ENCODE results near the gene TPPP3. TPM values are rescaled to one million over a fixed set of nuclear protein-coding genes. Genes with fewer than 3 reads are reported as not detected.

The TPPP3 gene
- total and polyA plus RNA-seq, 4 donors: 164 to 371 (median 185) TPM

DNA sequence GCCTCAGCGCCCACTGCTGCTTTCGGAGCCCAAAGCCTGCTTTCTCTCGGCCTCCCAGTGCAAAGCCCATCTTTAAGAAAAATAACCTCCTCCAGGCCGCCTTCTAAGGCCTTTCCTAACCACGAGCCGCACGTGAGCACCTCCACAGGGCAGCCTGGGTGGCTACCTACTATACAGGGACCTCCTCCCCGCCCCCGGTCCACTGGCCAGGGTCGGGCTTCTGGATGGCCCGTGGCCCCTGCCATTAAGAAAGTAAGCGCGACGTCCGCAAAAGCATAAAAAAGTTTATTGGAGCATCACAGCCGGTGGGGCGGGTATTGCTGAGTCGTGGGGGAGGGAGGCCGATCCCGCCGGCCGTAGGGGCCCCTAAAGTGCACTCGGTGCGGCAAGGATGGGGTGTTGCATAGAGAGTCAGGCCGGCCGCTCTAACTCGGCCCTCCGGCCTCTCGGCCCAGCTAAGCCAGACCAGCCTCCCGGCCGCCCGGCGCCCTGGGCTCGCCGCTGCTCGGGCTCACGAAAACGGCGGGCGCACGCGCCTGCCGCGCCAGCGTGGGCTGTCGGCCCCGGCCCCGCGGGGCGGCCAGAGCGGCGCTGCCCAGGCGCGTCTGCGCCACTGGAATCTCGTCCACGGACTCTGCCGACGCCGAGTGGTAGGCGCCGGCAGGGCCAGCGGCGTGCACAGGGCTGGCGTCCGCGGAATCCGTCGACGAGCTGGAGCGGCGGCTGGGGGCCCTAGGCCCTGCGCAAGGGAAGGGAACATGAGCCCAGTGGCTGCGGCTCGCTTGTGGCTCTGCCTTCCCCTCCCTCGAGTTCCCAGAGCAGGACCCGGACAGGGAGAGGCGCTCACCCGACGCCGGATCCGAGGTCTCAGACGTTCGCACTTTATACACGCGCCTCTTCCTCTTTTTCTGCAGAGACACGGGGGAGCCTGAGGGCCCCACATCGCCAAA, 1.1 kb upstream of the TPPP3 start:
- 22 to 49% methylated on average over 80 to 88 of the region's 88 CpGs for WGBS, 2 donors
- Histone ChIP-seq H3K36me3 (ENCODE audit: control insufficient read depth in 4 of 4, insufficient read depth in 4 of 4, low read length in 4 of 4) (no peaks in the 10 kb centered on the region), H3K4me1 (ENCODE audit: control insufficient read depth in 5 of 5, insufficient read depth in 5 of 5, low read length in 5 of 5) (peaks cover 0 to 49% (median 28%) of the 10 kb centered on the region in 5 donors), H3K9me3 (ENCODE audit: control insufficient read depth in 4 of 4, insufficient read depth in 3 of 4, low read length in 3 of 4) (no peaks in the 10 kb centered on the region), H3K9ac (ENCODE audit: insufficient read depth in 1 of 2, low read length in 2 of 2) (peak overlapping the region in 1 of 2 donors; percentile 5), H3K27me3 (ENCODE audit: control insufficient read depth in 3 of 3, insufficient read depth in 3 of 3, low read length in 2 of 3) (peaks cover 0 to 9% (median 4%) of the 10 kb centered on the region in 3 donors), H3K27ac (ENCODE audit: low read depth in 1 of 2, low read length in 1 of 2) (peak overlapping the region; percentile 10 to 17), H3K4me3 (no peak overlapping the region)
- DNase-seq (peak in 2 of 3 donors; percentile 40 to 49), ATAC-seq (ENCODE audit: insufficient read depth, low FRiP score) (no peak)
- TF ChIP-seq, protein P1, sequence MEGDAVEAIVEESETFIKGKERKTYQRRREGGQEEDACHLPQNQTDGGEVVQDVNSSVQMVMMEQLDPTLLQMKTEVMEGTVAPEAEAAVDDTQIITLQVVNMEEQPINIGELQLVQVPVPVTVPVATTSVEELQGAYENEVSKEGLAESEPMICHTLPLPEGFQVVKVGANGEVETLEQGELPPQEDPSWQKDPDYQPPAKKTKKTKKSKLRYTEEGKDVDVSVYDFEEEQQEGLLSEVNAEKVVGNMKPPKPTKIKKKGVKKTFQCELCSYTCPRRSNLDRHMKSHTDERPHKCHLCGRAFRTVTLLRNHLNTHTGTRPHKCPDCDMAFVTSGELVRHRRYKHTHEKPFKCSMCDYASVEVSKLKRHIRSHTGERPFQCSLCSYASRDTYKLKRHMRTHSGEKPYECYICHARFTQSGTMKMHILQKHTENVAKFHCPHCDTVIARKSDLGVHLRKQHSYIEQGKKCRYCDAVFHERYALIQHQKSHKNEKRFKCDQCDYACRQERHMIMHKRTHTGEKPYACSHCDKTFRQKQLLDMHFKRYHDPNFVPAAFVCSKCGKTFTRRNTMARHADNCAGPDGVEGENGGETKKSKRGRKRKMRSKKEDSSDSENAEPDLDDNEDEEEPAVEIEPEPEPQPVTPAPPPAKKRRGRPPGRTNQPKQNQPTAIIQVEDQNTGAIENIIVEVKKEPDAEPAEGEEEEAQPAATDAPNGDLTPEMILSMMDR (IDR thresholded peaks at IDR 0.05; ENCODE audit: control extremely low read depth, extremely low read depth): no peak

DNA sequence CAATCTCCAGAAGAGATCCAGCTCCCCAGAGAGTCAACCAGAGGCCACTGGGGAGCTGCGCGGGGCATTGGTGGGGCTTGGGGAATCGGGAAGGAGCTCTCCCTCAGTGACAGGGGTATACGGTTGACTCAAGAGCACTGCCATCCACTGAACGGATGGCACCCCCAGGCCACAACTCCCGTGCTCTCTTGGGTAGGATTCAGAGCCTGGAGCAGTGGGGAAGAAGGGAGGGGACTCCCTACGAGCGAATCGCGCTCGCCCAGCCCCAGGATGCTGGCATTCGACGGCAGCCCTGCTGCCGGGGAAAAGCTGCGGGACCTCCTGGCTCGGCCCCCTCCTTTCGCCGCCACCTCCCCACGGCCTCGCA, 473 bp upstream of the TPPP3 start:
- Histone ChIP-seq H3K27me3 (ENCODE audit: control insufficient read depth in 3 of 3, insufficient read depth in 3 of 3, low read length in 2 of 3) (peaks cover 0 to 9% (median 4%) of the 10 kb centered on the region in 3 donors), H3K4me1 (ENCODE audit: control insufficient read depth in 5 of 5, insufficient read depth in 5 of 5, low read length in 5 of 5) (peaks cover 0 to 46% (median 23%) of the 10 kb centered on the region in 5 donors), H3K36me3 (ENCODE audit: control insufficient read depth in 4 of 4, insufficient read depth in 4 of 4, low read length in 4 of 4) (no peaks in the 10 kb centered on the region), H3K9ac (ENCODE audit: insufficient read depth in 1 of 2, low read length in 2 of 2) (no peak overlapping the region), H3K9me3 (ENCODE audit: control insufficient read depth in 4 of 4, insufficient read depth in 3 of 4, low read length in 3 of 4) (no peaks in the 10 kb centered on the region), H3K27ac (ENCODE audit: low read depth in 1 of 2, low read length in 1 of 2) (peak overlapping the region; percentile 10 to 11), H3K4me3 (no peak overlapping the region)
- ATAC-seq (ENCODE audit: insufficient read depth, low FRiP score): no peak
- TF ChIP-seq, protein P1 (IDR thresholded peaks at IDR 0.05; ENCODE audit: control extremely low read depth, extremely low read depth): no peak
- 8 to 19% methylated on average over 20 of the region's 20 CpGs for WGBS, 2 donors
- no peak for DNase-seq

DNA sequence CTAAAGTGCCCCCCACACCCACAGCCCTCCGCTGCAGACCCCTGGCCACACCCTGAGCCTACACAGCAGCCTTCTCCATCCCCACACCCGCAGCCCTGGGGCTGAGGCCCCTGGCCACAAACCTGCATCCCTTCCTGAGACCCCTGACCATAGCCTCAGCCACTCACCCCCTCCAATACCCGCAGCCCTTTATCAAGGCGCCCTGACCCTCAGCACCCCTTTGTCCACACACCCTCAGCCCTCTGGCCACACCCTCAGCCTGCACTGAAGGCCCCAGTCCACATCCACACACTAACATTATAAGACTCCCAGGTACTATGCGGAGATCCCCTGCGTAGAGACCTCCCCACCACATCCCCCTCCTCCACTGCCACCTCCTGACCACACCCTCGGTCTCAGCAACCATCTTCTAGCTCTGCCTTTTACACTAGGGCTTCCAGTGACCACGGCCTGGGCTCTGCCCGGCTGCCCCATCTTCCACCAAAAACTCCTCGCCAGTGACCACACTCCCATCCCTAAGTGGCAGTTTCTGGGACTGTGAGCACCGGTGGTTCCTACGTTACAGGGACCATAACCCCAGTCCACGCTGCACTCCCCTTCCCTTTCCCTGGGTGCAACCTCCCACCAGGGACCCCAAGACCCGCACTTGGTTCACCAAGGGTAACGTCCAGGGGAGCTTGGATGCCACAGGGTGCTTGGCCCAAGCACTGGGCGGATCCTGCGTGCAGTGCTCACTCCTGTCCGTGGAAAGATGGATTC, 818 bp downstream of the TPPP3 start:
- no peak for DNase-seq
- Histone ChIP-seq H3K27ac (ENCODE audit: low read depth in 1 of 2, low read length in 1 of 2) (peak overlapping the region in 1 of 2 donors; percentile 34), H3K9ac (ENCODE audit: insufficient read depth in 1 of 2, low read length in 2 of 2) (peak overlapping the region; percentile 1 to 63), H3K27me3 (ENCODE audit: control insufficient read depth in 3 of 3, insufficient read depth in 3 of 3, low read length in 2 of 3) (peaks cover 0 to 9% (median 4%) of the 10 kb centered on the region in 3 donors), H3K4me1 (ENCODE audit: control insufficient read depth in 5 of 5, insufficient read depth in 5 of 5, low read length in 5 of 5) (peaks cover 0 to 46% (median 19%) of the 10 kb centered on the region in 5 donors), H3K9me3 (ENCODE audit: control insufficient read depth in 4 of 4, insufficient read depth in 3 of 4, low read length in 3 of 4) (no peaks in the 10 kb centered on the region), H3K36me3 (ENCODE audit: control insufficient read depth in 4 of 4, insufficient read depth in 4 of 4, low read length in 4 of 4) (no peaks in the 10 kb centered on the region), H3K4me3 (peak overlapping the region; percentile 11)
- ATAC-seq (ENCODE audit: insufficient read depth, low FRiP score): no peak
- 67 to 79% methylated on average over 18 of the region's 18 CpGs for WGBS, 2 donors
- TF ChIP-seq, protein P1 (IDR thresholded peaks at IDR 0.05; ENCODE audit: control extremely low read depth, extremely low read depth): no peak

Measured in lung (tissue), 12 donors.